ENCODE measurements around the gene SCN9A.
"Not testable (repeated sequence)": the region's sequence is repeated elsewhere in the genome, so short reads cannot be mapped to it uniquely, and the experiment has no call there.

Gene SCN9A

GRCh38 chr2:166335284-166335683 lies 40.5 kb downstream of the SCN9A start:
- DNase-seq (ENCODE audit: low read depth in 1 of 2, low spot score in 1 of 2) = no peak

- DNase-seq (ENCODE audit: low read depth in 1 of 2, low spot score in 1 of 2) = no peak
These were observed 40.9 kb downstream of the SCN9A start for GRCh38 chr2:166334805-166335204.

GRCh38 chr2:166333801-166334200 lies 41.9 kb downstream of the SCN9A start:
- no peak for DNase-seq (ENCODE audit: low read depth in 1 of 2, low spot score in 1 of 2)

- no peak for DNase-seq (ENCODE audit: low read depth in 1 of 2, low spot score in 1 of 2)
These were observed 43.6 kb downstream of the SCN9A start for GRCh38 chr2:166332106-166332505.

GRCh38 chr2:166331468-166331867 lies 44.3 kb downstream of the SCN9A start:
- DNase-seq (ENCODE audit: low read depth in 1 of 2, low spot score in 1 of 2) = no peak

- DNase-seq (ENCODE audit: low read depth in 1 of 2, low spot score in 1 of 2) = no peak
These were observed 46.3 kb downstream of the SCN9A start for GRCh38 chr2:166329465-166329864.

GRCh38 chr2:166328147-166328546 lies 47.6 kb downstream of the SCN9A start:
- DNase-seq (ENCODE audit: low read depth in 1 of 2, low spot score in 1 of 2) = no peak

- no peak for DNase-seq (ENCODE audit: low read depth in 1 of 2, low spot score in 1 of 2)
These were observed 54.7 kb downstream of the SCN9A start for GRCh38 chr2:166321076-166321475.

- DNase-seq (ENCODE audit: low read depth in 1 of 2, low spot score in 1 of 2) = no peak
These were observed 61.6 kb downstream of the SCN9A start for GRCh38 chr2:166314022-166314759.

- DNase-seq (ENCODE audit: low read depth in 1 of 2, low spot score in 1 of 2) = not testable (repeated sequence)
These were observed 62.9 kb downstream of the SCN9A start for GRCh38 chr2:166312863-166313262.

- DNase-seq (ENCODE audit: low read depth in 1 of 2, low spot score in 1 of 2) = no peak
These were observed 68.4 kb downstream of the SCN9A start for GRCh38 chr2:166307326-166307725.

GRCh38 chr2:166304656-166305055 lies 71.1 kb downstream of the SCN9A start:
- no peak for DNase-seq (ENCODE audit: low read depth in 1 of 2, low spot score in 1 of 2)

GRCh38 chr2:166302036-166302435 lies 73.7 kb downstream of the SCN9A start:
- no peak for DNase-seq (ENCODE audit: low read depth in 1 of 2, low spot score in 1 of 2)

GRCh38 chr2:166297951-166298350 lies 77.8 kb downstream of the SCN9A start:
- no peak for DNase-seq (ENCODE audit: low read depth in 1 of 2, low spot score in 1 of 2)

- no peak for DNase-seq (ENCODE audit: low read depth in 1 of 2, low spot score in 1 of 2)
These were observed 81.8 kb downstream of the SCN9A start for GRCh38 chr2:166293984-166294383.

GRCh38 chr2:166285215-166285614 lies 90.5 kb downstream of the SCN9A start:
- no peak for DNase-seq (ENCODE audit: low read depth in 1 of 2, low spot score in 1 of 2)

GRCh38 chr2:166284359-166284758 lies 91.4 kb downstream of the SCN9A start:
- no peak for DNase-seq (ENCODE audit: low read depth in 1 of 2, low spot score in 1 of 2)

GRCh38 chr2:166282154-166282553 lies 93.6 kb downstream of the SCN9A start:
- DNase-seq (ENCODE audit: low read depth in 1 of 2, low spot score in 1 of 2) = no peak

GRCh38 chr2:166278856-166279255 lies 96.9 kb downstream of the SCN9A start:
- no peak for DNase-seq (ENCODE audit: low read depth in 1 of 2, low spot score in 1 of 2)

GRCh38 chr2:166270376-166270775 lies 105.4 kb downstream of the SCN9A start:
- DNase-seq (ENCODE audit: low read depth in 1 of 2, low spot score in 1 of 2) = no peak

- DNase-seq (ENCODE audit: low read depth in 1 of 2, low spot score in 1 of 2) = no peak
These were observed 106.4 kb downstream of the SCN9A start for GRCh38 chr2:166269322-166269721.

- DNase-seq (ENCODE audit: low read depth in 1 of 2, low spot score in 1 of 2) = no peak
These were observed 117.9 kb downstream of the SCN9A start for GRCh38 chr2:166257859-166258258.

GRCh38 chr2:166256896-166257295 lies 118.8 kb downstream of the SCN9A start:
- DNase-seq (ENCODE audit: low read depth in 1 of 2, low spot score in 1 of 2) = no peak

All from stimulated activated CD4-positive, alpha-beta T cell treated with anti-CD3 and anti-CD28 coated beads, Interleukin-15, amount 100 ng/mL, for 1 hour (primary cell).